Stimulated activated CD8-positive, alpha-beta memory T cell treated with anti-CD3 and anti-CD28 coated beads, Interleukin-12 subunit alpha, Interleukin-12 subunit beta, amount 100 ng/mL, for 4 hours (primary cell): ENCODE data around the gene ABI3BP.
"Not testable (repeated sequence)": the region's sequence is repeated elsewhere in the genome, so short reads cannot be mapped to it uniquely, and the experiment has no call there.

Experiments used
- DNase-seq: peaks from one replicate; pipeline ENCODE4 v3.0.0-alpha.2; 2020; ENCODE audit warnings: low read depth

Gene ABI3BP, protein sequence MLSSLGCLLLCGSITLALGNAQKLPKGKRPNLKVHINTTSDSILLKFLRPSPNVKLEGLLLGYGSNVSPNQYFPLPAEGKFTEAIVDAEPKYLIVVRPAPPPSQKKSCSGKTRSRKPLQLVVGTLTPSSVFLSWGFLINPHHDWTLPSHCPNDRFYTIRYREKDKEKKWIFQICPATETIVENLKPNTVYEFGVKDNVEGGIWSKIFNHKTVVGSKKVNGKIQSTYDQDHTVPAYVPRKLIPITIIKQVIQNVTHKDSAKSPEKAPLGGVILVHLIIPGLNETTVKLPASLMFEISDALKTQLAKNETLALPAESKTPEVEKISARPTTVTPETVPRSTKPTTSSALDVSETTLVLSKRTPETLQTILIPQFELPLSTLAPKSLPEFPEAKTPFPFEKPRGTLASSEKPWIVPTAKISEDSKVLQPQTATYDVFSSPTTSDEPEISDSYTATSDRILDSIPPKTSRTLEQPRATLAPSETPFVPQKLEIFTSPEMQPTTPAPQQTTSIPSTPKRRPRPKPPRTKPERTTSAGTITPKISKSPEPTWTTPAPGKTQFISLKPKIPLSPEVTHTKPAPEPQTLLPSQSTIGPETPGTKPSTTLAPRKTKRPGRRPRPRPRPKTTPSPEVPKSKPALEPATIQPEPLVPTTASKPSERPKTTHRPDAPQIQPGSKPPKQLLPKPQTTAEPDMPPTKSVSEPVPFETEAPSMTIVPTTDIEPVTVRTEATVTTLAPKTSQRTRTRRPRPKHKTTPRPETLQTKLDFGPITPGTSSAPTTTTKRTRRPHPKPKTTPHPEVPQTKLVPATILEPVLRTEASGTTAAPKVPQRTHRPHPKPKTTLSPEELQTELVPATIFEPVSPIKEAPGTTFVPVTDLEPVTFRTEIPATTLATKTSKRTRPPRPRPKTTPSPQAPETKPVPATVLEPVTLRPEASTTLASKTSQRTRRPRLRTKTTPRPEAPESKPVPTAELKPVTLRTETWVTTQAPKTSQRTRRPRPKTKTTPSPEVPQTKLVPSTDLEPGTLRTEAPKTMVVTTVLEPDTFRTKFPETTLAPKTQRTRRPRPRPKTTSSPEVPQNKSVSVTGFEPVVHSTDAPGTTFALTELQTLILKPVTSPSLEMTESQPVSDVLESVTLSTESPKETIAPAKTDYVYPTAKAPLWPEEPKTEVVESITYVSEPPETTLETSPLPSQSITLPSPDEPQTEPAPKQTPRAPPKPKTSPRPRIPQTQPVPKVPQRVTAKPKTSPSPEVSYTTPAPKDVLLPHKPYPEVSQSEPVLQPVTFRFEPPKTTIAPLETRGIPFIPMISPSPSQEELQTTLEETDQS (N-terminal part only)

DNA sequence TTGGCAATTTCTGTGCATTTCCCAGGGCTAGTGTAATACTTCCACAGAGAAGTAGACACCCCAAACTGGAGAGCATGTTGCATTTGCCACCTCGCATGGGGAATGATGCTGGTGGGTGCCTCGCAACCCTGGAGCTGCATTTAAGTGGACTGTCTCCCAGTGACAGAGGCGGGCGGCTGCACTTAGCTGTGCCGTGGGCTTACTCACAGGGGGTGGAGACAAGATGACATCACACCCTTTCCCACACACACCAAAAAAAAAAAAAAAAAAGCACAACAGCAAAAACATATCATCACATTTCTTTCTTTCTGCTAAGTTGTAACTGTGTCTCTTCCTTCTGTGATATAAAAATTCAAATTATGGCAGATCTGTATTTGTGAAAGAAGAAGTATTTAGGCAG lies at the start of gene ABI3BP:
Gene ABI3BP (minus strand): TSS at position 113 of the 400 bp plus-strand sequence. CDS start 37 bp downstream, at position 76.
- no peak for DNase-seq

GRCh38 chr3:101039285-101039684 lies 46.1 kb upstream of the ABI3BP start:
- no peak for DNase-seq

- DNase-seq = no peak
Measured at GRCh38 chr3:101038880-101039279, 45.7 kb upstream of the ABI3BP start.

GRCh38 chr3:101038393-101038792 lies 45.2 kb upstream of the ABI3BP start:
- no peak for DNase-seq

GRCh38 chr3:101037613-101038012 lies 44.4 kb upstream of the ABI3BP start:
- no peak for DNase-seq

- DNase-seq = no peak
Measured at GRCh38 chr3:101036676-101037075, 43.5 kb upstream of the ABI3BP start.

DNA sequence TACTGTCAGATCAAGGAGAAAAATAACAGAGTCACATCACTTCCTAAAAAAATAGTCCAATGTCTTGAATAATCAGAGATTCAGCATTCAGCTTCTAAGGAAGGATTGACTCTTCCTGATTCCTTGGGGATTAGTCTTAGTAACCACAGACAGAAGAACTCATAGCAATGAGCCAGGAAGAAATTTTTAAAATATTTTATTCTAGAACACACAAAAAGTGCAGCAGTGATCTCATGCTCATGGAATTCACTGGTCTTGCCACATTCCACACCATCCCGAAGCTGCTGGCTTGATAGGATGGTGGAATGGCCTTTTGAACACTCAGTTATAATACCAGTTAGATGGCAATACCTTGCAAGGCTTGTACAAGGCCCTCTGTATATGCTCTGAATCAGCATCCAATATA lies 43.0 kb upstream of the ABI3BP start:
- DNase-seq = no peak

- no peak for DNase-seq
Measured at GRCh38 chr3:101027286-101027685, 34.1 kb upstream of the ABI3BP start.

DNA sequence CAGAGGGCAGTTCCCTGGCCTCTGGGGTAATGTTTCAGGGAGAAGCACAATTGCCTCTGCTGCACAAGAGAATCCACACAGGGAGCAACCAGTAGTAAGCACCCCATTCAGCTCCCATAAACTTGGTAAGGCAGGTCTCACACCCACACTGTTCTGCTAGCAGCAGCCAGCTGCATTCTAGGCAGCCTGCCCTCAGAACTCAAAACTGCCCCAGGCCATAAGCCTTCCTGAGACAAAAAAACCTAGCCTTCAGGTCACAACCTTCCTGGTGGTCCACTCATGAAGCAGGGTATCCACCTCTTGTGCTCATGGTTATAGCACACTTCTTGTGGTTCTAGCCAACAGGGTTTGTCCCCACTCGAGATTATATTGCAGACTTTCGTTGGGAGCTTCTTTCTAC lies 33.7 kb upstream of the ABI3BP start:
- DNase-seq = no peak

GRCh38 chr3:101026244-101026643 lies 33.0 kb upstream of the ABI3BP start:
- DNase-seq = no peak

DNA sequence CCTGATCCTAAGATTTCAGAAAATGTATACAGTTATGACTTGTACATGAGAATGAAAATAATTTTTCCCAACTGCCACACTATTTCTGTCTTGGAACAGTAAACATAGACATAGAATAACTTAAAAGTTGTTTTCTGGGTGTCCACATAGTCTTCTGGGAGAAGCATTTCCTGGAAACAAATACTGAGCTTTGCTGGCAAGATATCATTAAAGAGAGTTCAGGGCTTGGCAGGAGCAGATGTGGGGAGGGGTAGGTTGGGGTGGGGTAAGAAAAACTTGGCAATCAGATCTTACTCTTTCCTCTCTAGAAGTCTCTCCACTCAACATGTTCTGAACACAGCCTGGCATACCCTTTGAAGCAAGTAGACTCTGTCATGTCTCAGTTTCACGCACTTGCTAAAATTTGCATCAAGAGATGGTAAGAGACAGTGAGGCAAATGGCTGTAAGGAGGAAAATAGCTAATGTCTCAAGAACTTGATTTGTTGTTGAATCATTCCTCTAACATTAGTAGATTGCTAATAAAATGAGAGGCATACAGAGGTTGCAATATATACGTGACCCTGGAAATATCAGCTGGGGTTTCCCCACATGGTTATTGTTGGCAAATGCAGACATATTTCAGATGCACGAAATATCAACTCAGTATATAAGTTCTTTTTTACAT lies 27.3 kb upstream of the ABI3BP start:
- no peak for DNase-seq

DNA sequence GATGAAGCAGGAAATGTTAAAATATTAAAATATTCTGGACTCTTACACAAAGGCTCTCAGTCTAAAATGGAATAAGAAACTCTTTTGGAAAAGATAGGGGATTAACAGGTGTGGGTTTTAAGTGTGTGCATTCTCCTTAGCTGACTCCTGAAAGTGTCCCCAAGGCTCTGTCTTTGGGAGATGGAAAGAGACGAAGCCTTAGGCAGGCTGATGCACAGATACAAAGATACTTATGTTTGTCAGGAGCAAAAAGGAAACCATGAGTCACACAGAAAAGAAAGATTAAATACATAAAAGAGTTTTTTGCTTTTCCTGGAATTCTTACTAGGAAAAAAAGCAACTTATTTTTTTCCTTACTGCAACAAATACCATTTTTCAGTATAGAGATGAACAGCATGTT lies 23.8 kb upstream of the ABI3BP start:
- no peak for DNase-seq

- not testable (repeated sequence) for DNase-seq
Measured at GRCh38 chr3:101012312-101012711, 19.1 kb upstream of the ABI3BP start.

- DNase-seq = no peak
Measured at GRCh38 chr3:101011136-101011535, 17.9 kb upstream of the ABI3BP start.

DNA sequence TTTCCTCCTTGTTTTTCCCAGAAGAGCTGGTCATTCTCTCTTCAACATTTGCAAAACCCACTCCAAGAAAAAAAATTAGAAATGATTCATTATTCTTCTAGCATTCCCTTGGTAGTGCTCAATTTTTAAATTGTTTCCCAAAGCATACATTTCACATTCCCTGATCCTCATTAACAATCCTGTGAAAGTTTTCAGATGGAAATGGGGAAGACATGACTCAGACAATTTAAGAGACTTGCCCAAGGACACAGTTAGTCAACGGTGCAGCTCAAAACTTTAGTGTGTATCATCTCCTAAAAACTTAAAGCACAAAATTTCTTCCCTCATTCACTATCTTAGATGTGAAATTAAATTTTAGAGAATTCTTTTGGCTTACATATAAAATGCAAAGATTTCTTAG lies 17.1 kb upstream of the ABI3BP start:
- DNase-seq = no peak

GRCh38 chr3:101009386-101009785 lies 16.2 kb upstream of the ABI3BP start:
- no peak for DNase-seq

DNA sequence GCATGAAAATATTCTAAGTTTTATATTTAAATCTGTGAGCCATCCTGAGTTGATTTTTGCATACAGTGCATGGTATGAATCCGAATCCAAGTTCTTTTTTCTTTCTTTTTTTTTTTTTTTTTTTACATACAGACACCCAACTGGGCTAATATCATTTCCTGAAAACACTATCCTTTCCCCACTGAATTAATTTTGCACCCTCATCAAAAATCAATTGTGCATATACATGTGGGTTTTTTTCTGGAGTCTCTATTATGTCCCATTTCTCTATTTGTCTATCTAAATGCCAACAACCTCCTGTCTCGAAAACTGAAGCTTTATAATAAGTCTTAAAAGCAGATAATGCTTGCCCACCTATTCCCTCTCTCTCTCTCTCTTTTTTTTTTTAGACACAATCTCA lies 5.9 kb upstream of the ABI3BP start:
- no peak for DNase-seq

- DNase-seq = no peak
Measured at GRCh38 chr3:100994809-100995208, 1.6 kb upstream of the ABI3BP start.

DNA sequence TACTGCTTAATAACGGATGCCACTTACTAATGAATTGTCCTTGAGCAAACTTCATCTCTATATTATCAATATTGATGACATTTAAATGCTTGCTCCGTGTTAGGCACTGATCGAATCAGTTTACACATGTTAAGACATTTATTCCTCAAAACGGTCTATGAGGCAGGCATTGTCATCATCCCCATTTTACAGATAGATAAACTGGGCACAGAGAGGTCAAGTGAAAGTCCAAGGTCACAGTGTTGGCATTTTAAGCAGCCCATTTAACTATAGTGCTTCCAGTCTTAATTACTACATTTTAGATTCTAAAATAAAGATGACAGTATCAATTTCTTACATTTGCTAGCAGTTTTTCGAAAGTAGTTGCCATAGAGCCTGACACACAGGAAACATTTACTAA lies 966 bp upstream of the ABI3BP start:
- no peak for DNase-seq

DNA sequence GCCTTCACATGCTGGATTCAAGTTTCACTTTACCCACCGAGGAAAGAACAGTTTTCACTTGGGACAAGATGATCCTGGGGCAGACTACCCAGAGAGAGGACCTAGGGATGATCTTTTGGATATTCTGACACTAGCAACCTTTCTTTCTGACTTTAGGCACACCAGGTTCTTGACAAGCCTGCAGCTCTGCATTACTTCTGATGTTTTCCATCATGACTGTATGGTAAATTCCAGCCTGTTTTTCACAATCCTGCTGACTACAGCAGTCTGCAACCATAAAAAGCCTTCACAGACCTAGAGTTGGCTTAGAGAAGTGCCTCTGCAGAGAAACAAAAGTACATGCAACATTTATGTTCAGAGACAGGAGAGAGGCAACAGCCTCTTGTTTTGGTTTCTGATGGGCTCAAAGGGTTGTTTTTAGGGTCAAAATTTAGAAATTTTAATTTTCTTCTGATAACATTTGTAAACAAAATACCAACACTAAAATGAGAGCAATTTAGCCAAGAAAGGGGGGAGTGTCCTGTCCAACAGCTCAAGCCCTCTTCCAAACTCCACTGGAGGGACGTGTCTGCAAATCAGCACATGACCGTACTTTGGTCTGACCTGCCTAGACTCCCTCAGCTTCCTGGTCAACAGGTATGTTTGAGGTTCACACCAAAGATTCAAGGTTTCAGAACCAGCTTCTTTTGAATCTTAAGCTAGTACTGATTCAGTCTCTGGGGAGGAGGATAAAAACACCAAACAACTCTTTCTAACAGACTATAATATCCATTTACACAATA lies 799 bp downstream of the ABI3BP start:
- no peak for DNase-seq

DNA sequence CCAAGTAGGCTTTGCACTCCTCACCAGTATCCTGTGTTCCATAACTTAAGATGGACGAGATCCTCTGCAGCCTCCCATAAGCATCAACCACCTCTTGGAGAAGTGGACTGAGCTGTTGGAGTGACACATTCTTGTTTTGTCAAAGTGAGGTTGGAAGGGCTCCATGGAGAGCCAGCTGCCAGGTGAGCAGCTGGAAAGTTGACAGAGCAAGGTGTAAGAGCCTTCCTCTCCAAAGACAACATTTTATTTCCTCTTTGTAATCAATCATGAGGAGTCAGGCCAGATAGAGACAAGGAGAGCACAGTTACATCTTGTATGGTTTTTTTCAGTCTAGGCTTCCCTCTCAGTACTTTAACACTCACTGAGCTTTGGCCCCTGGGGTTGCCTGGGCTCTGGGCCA lies 5.1 kb downstream of the ABI3BP start:
- DNase-seq = no peak
